Measurements from ENCODE around the gene JUND. TPM values are rescaled to one million over a fixed set of nuclear protein-coding genes. Genes with fewer than 3 reads are reported as not detected.

Gene JUND
- total RNA-seq, 2 donors from 2014 or later = 112 to 148 TPM

DNA sequence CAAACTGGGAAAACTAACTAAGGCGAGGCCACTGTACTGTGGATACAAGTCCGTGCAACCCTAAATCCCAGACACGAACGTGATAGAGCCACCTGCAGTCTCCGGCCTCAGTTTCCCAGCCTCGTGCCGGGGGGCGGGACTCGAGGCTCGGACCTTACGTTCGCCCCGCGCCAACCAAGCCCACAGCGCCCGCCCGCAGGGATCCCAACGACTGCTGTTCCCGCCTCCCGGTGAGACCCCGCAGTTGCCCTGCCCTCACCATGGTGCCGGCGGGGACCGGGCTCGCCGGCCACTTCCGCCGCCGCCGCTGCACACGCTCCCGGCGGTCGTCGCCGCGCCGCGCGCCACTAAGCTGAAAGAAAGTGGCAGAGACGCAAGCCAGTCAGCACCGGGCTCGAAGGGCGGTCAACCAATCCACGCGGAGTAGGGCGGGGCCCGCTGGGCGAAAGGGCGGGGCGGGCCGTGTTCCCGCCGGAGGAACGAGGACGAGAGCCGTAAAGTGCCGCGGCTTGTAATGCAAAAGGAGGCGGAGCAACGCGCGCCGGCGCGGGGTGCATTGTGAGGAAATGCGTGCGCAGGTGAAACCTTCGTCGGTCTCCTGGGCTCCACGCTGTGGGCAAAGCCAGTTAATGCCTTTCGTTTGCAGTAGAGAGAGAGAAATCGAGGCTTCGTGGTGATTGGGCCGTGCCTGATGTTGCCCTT, 41.5 kb upstream of the JUND start, which contains the start of gene LSM4:
Gene LSM4 (minus strand): TSS at position 318 of the 702 bp plus-strand sequence. CDS start 56 bp downstream, at position 262.
- Mint-ChIP-seq H3K27me3 (ENCODE audit: insufficient read depth) (no peaks in the 10 kb centered on the region), H3K4me3 (peak within 1 kb of the TSS; percentile 88), H3K9me3 (no peaks in the 10 kb centered on the region), H3K27ac (peak within 1 kb of the TSS; percentile 98), H3K4me1 (peaks cover 17% of the 10 kb centered on the region), H3K36me3 (ENCODE audit: low read depth) (peaks cover 20% of the 10 kb centered on the region)
- TF ChIP-seq, protein P1, sequence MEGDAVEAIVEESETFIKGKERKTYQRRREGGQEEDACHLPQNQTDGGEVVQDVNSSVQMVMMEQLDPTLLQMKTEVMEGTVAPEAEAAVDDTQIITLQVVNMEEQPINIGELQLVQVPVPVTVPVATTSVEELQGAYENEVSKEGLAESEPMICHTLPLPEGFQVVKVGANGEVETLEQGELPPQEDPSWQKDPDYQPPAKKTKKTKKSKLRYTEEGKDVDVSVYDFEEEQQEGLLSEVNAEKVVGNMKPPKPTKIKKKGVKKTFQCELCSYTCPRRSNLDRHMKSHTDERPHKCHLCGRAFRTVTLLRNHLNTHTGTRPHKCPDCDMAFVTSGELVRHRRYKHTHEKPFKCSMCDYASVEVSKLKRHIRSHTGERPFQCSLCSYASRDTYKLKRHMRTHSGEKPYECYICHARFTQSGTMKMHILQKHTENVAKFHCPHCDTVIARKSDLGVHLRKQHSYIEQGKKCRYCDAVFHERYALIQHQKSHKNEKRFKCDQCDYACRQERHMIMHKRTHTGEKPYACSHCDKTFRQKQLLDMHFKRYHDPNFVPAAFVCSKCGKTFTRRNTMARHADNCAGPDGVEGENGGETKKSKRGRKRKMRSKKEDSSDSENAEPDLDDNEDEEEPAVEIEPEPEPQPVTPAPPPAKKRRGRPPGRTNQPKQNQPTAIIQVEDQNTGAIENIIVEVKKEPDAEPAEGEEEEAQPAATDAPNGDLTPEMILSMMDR (conservative IDR thresholded peaks at IDR 0.05) = no peak
- Histone ChIP-seq H3K36me3 (ENCODE audit: control insufficient read depth, insufficient read depth, low read length) (peaks cover 12% of the 10 kb centered on the region), H3K9me3 (ENCODE audit: control insufficient read depth, low read length) (no peaks in the 10 kb centered on the region), H3K4me3 (ENCODE audit: low read length) (peak within 1 kb of the TSS; percentile 91), H3K4me1 (ENCODE audit: control insufficient read depth, insufficient read depth, low read length) (peaks cover 4% of the 10 kb centered on the region), H3K27ac (ENCODE audit: low read depth, low read length) (peak within 1 kb of the TSS; percentile 82), H3K27me3 (ENCODE audit: control insufficient read depth, insufficient read depth, low read length, poor library complexity, severe bottlenecking) (no peaks in the 10 kb centered on the region), H3K9ac (ENCODE audit: extremely low read depth, low read length, poor library complexity, severe bottlenecking) (peak within 1 kb of the TSS; percentile 81)
- peak; percentile 100 for DNase-seq
- 0 to 1% methylated on average over 32 to 75 of the region's 75 CpGs for WGBS, 2 experiments (ENCODE audit: insufficient coverage in 1 of 2, insufficient read length in 1 of 2)

DNA sequence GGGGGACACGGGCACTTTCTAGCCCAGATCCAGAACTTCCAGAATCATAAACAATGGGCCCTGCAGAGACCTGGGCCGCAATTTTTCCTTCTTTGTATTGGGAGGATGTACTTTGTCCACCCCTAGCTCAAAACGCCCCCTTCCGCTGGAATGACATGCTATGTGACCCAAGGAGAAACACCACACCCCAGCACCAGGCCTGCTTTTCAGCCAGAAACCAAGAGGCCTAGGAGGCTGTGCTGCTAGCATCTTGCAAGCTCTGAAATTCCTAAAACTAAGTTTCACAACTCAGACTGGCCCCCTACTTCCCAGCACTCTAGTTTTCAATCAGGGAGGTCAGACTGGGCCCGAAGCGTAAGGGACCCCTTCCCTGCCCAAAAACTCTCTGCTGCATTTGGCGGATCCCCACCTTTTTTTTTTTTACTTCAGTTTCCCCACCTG, 40.9 kb upstream of the JUND start:
- WGBS, 2 experiments (ENCODE audit: insufficient coverage in 1 of 2, insufficient read length in 1 of 2) = 4 to 7% methylated on average over 6 to 7 of the region's 7 CpGs
- H3K4me1 ChIP-seq (ENCODE audit: control insufficient read depth, insufficient read depth, low read length) = peaks cover 4% of the 10 kb centered on the region
- H3K27me3 ChIP-seq (ENCODE audit: control insufficient read depth, insufficient read depth, low read length, poor library complexity, severe bottlenecking) = no peaks in the 10 kb centered on the region
- peak; percentile 82 for DNase-seq
- peaks cover 12% of the 10 kb centered on the region for H3K36me3 ChIP-seq (ENCODE audit: control insufficient read depth, insufficient read depth, low read length)
- peak overlapping the region; percentile 94 for H3K27ac Mint-ChIP-seq
- H3K9ac ChIP-seq (ENCODE audit: extremely low read depth, low read length, poor library complexity, severe bottlenecking) = peak overlapping the region; percentile 81
- H3K36me3 Mint-ChIP-seq (ENCODE audit: low read depth) = peaks cover 20% of the 10 kb centered on the region
- peak overlapping the region; percentile 91 for H3K4me3 ChIP-seq (ENCODE audit: low read length)
- no peaks in the 10 kb centered on the region for H3K9me3 Mint-ChIP-seq
- H3K27me3 Mint-ChIP-seq (ENCODE audit: insufficient read depth) = no peaks in the 10 kb centered on the region
- TF ChIP-seq, protein P1 (conservative IDR thresholded peaks at IDR 0.05) = peak; percentile 56
- peak overlapping the region; percentile 88 for H3K4me3 Mint-ChIP-seq
- peak overlapping the region; percentile 59 for H3K27ac ChIP-seq (ENCODE audit: low read depth, low read length)
- H3K4me1 Mint-ChIP-seq = peaks cover 17% of the 10 kb centered on the region
- H3K9me3 ChIP-seq (ENCODE audit: control insufficient read depth, low read length) = no peaks in the 10 kb centered on the region

DNA sequence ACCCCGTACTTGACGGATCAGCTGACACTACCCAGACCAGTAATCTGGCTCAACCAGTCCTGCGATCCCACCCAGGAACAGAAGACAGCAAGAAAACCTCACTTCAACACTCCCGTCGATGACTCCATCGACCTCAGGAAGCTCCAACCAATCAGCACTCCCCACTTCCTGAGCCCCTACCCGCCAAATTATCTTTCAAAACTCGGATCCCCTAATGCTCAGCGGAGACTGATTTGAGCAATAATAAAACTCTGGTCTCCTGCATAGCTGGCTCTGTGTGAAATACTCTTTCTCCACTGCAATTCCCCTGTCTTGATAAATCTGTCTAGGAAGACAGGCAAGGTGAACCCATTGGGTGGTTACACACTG, 40.3 kb upstream of the JUND start:
- Mint-ChIP-seq H3K4me3 (peak overlapping the region; percentile 88), H3K27ac (peak overlapping the region; percentile 94), H3K36me3 (ENCODE audit: low read depth) (peaks cover 20% of the 10 kb centered on the region), H3K9me3 (no peaks in the 10 kb centered on the region), H3K4me1 (peaks cover 17% of the 10 kb centered on the region), H3K27me3 (ENCODE audit: insufficient read depth) (no peaks in the 10 kb centered on the region)
- DNase-seq = no peak
- peak overlapping the region; percentile 59 for H3K27ac ChIP-seq (ENCODE audit: low read depth, low read length)
- 81 to 88% methylated on average over 6 to 9 of the region's 9 CpGs for WGBS, 2 experiments (ENCODE audit: insufficient coverage in 1 of 2, insufficient read length in 1 of 2)
- H3K36me3 ChIP-seq (ENCODE audit: control insufficient read depth, insufficient read depth, low read length) = peaks cover 12% of the 10 kb centered on the region
- TF ChIP-seq, protein P1 (conservative IDR thresholded peaks at IDR 0.05) = no peak
- peak overlapping the region; percentile 91 for H3K4me3 ChIP-seq (ENCODE audit: low read length)
- H3K9ac ChIP-seq (ENCODE audit: extremely low read depth, low read length, poor library complexity, severe bottlenecking) = peak overlapping the region; percentile 81
- H3K27me3 ChIP-seq (ENCODE audit: control insufficient read depth, insufficient read depth, low read length, poor library complexity, severe bottlenecking) = no peaks in the 10 kb centered on the region
- peaks cover 4% of the 10 kb centered on the region for H3K4me1 ChIP-seq (ENCODE audit: control insufficient read depth, insufficient read depth, low read length)
- H3K9me3 ChIP-seq (ENCODE audit: control insufficient read depth, low read length) = no peaks in the 10 kb centered on the region

Measured in endodermal cell (in vitro differentiated cells).